Glomerular visceral epithelial cell (primary cell): ENCODE measurements around the gene SETD3.
"Not testable (repeated sequence)": the region's sequence is repeated elsewhere in the genome, so short reads cannot be mapped to it uniquely, and the experiment has no call there.

Experiments used
- DNase-seq: peaks from one replicate; pipeline ENCODE4 v3.0.0-alpha.2; 2016; ENCODE audit errors: extremely low spot score

The SETD3 gene

GRCh38 chr14:99361596-99362215 is 119.0 kb downstream of the SETD3 start:
- no peak for DNase-seq

- no peak for DNase-seq
These were observed 119.7 kb downstream of the SETD3 start for GRCh38 chr14:99360774-99361595.

GRCh38 chr14:99359906-99360305 is 120.8 kb downstream of the SETD3 start:
- no peak for DNase-seq

- DNase-seq: no peak
These were observed 122.7 kb downstream of the SETD3 start for GRCh38 chr14:99357916-99358390.

GRCh38 chr14:99357151-99357915 is 123.3 kb downstream of the SETD3 start:
- DNase-seq: no peak

GRCh38 chr14:99356031-99356608 is 124.5 kb downstream of the SETD3 start:
- no peak for DNase-seq

GRCh38 chr14:99354166-99354875 is 126.3 kb downstream of the SETD3 start:
- no peak for DNase-seq

- DNase-seq: no peak
These were observed 127.9 kb downstream of the SETD3 start for GRCh38 chr14:99352688-99353280.

GRCh38 chr14:99351166-99352007 is 129.3 kb downstream of the SETD3 start:
- no peak for DNase-seq

GRCh38 chr14:99350751-99351150 is 129.9 kb downstream of the SETD3 start:
- DNase-seq: no peak

GRCh38 chr14:99349721-99350495 is 130.8 kb downstream of the SETD3 start:
- no peak for DNase-seq

GRCh38 chr14:99348816-99349614 is 131.6 kb downstream of the SETD3 start:
- no peak for DNase-seq

GRCh38 chr14:99348231-99348630 is 132.4 kb downstream of the SETD3 start:
- DNase-seq: not testable (repeated sequence)
